Retinal pigment epithelial cell (primary cell): ENCODE measurements around the gene CFAP68.

Experiments
- DNase-seq: peaks from one replicate; pipeline ENCODE4 v3.0.0-alpha.2; 2010; ENCODE audit warnings: low read depth
- H3K4me3 ChIP-seq: 2 replicates; pipeline ENCODE4 v1.5.1; 2011; ENCODE audit warnings: mild to moderate bottlenecking, low read length, control low read depth, moderate library complexity
- CTCF ChIP-seq: conservative IDR thresholded peaks from 2 replicates; pipeline ENCODE4 v1.5.1; 2011; ENCODE audit warnings: low read depth, low read length, control low read depth, inconsistent platforms

Gene CFAP68

GRCh38 chr11:111878849-111879636 is at the start of gene CFAP68, which contains the start of gene FDXACB1:
Gene CFAP68, plus strand, starts transcription at chr11:111879541. Its CDS starts 20 bp downstream, at chr11:111879561.
Gene FDXACB1, minus strand, starts transcription at chr11:111879165. Its CDS starts 33 bp downstream, at chr11:111879132.
- TF ChIP-seq CTCF = peak; percentile 94
- peak; percentile 95 for DNase-seq
- peak within 1 kb of the TSS; percentile 86 for H3K4me3 ChIP-seq

- peak; percentile 40 for TF ChIP-seq CTCF
- DNase-seq = no peak
- H3K4me3 ChIP-seq = no peak overlapping the region
Measured at GRCh38 chr11:111833524-111833923, 45.8 kb upstream of the CFAP68 start.

GRCh38 chr11:111834432-111835163 is 44.7 kb upstream of the CFAP68 start:
- no peak overlapping the region for H3K4me3 ChIP-seq
- DNase-seq = no peak
- TF ChIP-seq CTCF = no peak

- TF ChIP-seq CTCF = no peak
- no peak overlapping the region for H3K4me3 ChIP-seq
- no peak for DNase-seq
Measured at GRCh38 chr11:111835665-111836064, 43.7 kb upstream of the CFAP68 start.

GRCh38 chr11:111836162-111836561 is 43.2 kb upstream of the CFAP68 start:
- no peak for DNase-seq
- H3K4me3 ChIP-seq = no peak overlapping the region
- no peak for TF ChIP-seq CTCF

- no peak overlapping the region for H3K4me3 ChIP-seq
- TF ChIP-seq CTCF = no peak
- no peak for DNase-seq
Measured at GRCh38 chr11:111836721-111837120, 42.6 kb upstream of the CFAP68 start.
